SK-N-SH (cell line): ENCODE data around the gene PIK3CG. TPM values are rescaled to one million over a fixed set of nuclear protein-coding genes. Genes with fewer than 3 reads are reported as not detected.
"Not testable (repeated sequence)": the region's sequence is repeated elsewhere in the genome, so short reads cannot be mapped to it uniquely, and the experiment has no call there.

Source experiments
- CTCF ChIA-PET: fragments of 300-600, 350-600 bp; formaldehyde crosslinking; extraction: SDS; loops from one replicate; lab custom pipeline; 2021; lab: Yijun Ruan, JAX
- POLR2A ChIA-PET: fragments of 350-600 bp; sonication (Branson Sonifier 250); formaldehyde crosslinking; extraction: SDS; loops from one replicate; lab custom pipeline; 2020; ENCODE audit warnings: antibody characterized with exemption, inconsistent platforms; lab: Yijun Ruan, JAX
- DNase-seq: peaks from one replicate; pipeline ENCODE4 v3.0.0; 2012
- H2AFZ ChIP-seq: fragments of 200-600 bp; sonication (generic); 2 replicates; pipeline ENCODE4 v1.8.1; 2016; ENCODE audit warnings: antibody characterized with exemption, mild to moderate bottlenecking, low read depth
- H3F3A ChIP-seq: fragments of 200-600 bp; sonication (generic); replicated peaks from 2 replicates; pipeline ENCODE3; 2016; ENCODE audit warnings: antibody characterized with exemption, mild to moderate bottlenecking; ENCODE audit not compliant: insufficient read depth
- H3K27ac ChIP-seq, 2 experiments: fragments of 200-500 bp in 1 of 2; fragments of 200-600 bp in 1 of 2; sonication (Bioruptor generic) in 1 of 2; sonication (generic), shearing (Covaris generic) in 1 of 2; 2 replicates each; pipeline versions ENCODE4 v1.5.1 to v1.6.1; 2014 to 2016; ENCODE audit warnings: low read depth in 2 of 2, inconsistent platforms in 1 of 2, low read length in 1 of 2, mild to moderate bottlenecking in 1 of 2, mixed read lengths in 1 of 2
- H3K27me3 ChIP-seq: fragments of 200-600 bp; sonication (generic), shearing (Covaris generic); 2 replicates; pipeline ENCODE4 v1.6.1; 2016; ENCODE audit warnings: mixed run types; ENCODE audit not compliant: insufficient read depth
- H3K36me3 ChIP-seq, 2 experiments: fragments of 200-500 bp in 1 of 2; fragments of 200-600 bp in 1 of 2; sonication (Bioruptor generic) in 1 of 2; sonication (generic) in 1 of 2; replicated peaks in 1 of 2; 2 replicates each; pipeline versions ENCODE3 to v1.5.1; 2014 to 2016; ENCODE audit warnings: low read length in 1 of 2, mild to moderate bottlenecking in 1 of 2; ENCODE audit not compliant: insufficient read depth in 2 of 2, control insufficient read depth in 1 of 2
- H3K4me1 ChIP-seq, 2 experiments: fragments of 200-500 bp in 1 of 2; fragments of 200-600 bp in 1 of 2; sonication (Bioruptor generic) in 1 of 2; sonication (generic), shearing (Covaris generic) in 1 of 2; 2 replicates each; pipeline versions ENCODE4 v1.5.1 to v1.6.1; 2014 to 2016; ENCODE audit warnings: low read depth in 1 of 2, low read length in 1 of 2, mixed run types in 1 of 2; ENCODE audit not compliant: insufficient read depth in 2 of 2, control insufficient read depth in 1 of 2
- H3K4me2 ChIP-seq: fragments of 200-600 bp; sonication (generic), shearing (Covaris generic); 2 replicates; pipeline ENCODE4 v1.6.1; 2017; ENCODE audit warnings: mixed run types
- H3K4me3 ChIP-seq, 2 experiments: fragments of 200-500 bp in 1 of 2; fragments of 200-600 bp in 1 of 2; sonication (Bioruptor generic) in 1 of 2; sonication (generic), shearing (Covaris generic) in 1 of 2; 2 replicates each; pipeline versions ENCODE4 v1.5.1 to v1.8.1; 2014 to 2016; ENCODE audit warnings: low read depth in 2 of 2, inconsistent platforms in 1 of 2, low read length in 1 of 2, mild to moderate bottlenecking in 1 of 2, mixed read lengths in 1 of 2, moderate library complexity in 1 of 2
- H3K79me2 ChIP-seq: fragments of 200-600 bp; sonication (generic); 2 replicates; pipeline ENCODE4 v1.8.1; 2017; ENCODE audit warnings: mild to moderate bottlenecking; ENCODE audit not compliant: insufficient read depth
- H3K9ac ChIP-seq: fragments of 200-600 bp; sonication (generic); 2 replicates; pipeline ENCODE4 v1.6.1; 2017; ENCODE audit warnings: mixed run types
- H3K9me2 ChIP-seq: fragments of 200-600 bp; sonication (generic); 2 replicates; pipeline ENCODE4 v1.6.1; 2017; ENCODE audit warnings: mixed run types
- H3K9me3 ChIP-seq: fragments of 200-600 bp; sonication (generic); 2 replicates; pipeline ENCODE4 v1.6.1; 2017; ENCODE audit warnings: mixed run types, mild to moderate bottlenecking, moderate library complexity
- H4K20me1 ChIP-seq: fragments of 200-600 bp; sonication (generic); 2 replicates; pipeline ENCODE4 v1.6.1; 2017; ENCODE audit warnings: mild to moderate bottlenecking, mixed run types; ENCODE audit not compliant: insufficient read depth
- EP300 ChIP-seq, 2 experiments: IDR thresholded peaks; 2 replicates each; pipeline versions ENCODE4 v1.4.0 to v1.6.1; 2012; ENCODE audit warnings: borderline replicate concordance in 1 of 2, low read depth in 1 of 2, low read length in 1 of 2
- FOSL2 ChIP-seq: IDR thresholded peaks from 2 replicates; pipeline ENCODE4 v1.4.0; 2012; ENCODE audit warnings: low read depth, mild to moderate bottlenecking, moderate library complexity, borderline replicate concordance
- FOXJ3 ChIP-seq: sonication (generic); formaldehyde crosslinking; IDR thresholded peaks from 2 replicates; pipeline ENCODE4 v1.5.1; 2020; ENCODE audit warnings: mild to moderate bottlenecking, missing genetic modification reagents
- FOXM1 ChIP-seq: IDR thresholded peaks from 2 replicates; pipeline ENCODE4 v1.4.0; 2012; ENCODE audit warnings: low read depth, mild to moderate bottlenecking
- GABPA ChIP-seq: IDR thresholded peaks from 2 replicates; pipeline ENCODE4 v1.4.0; 2012; ENCODE audit warnings: low read depth, mild to moderate bottlenecking
- GATA2 ChIP-seq: sonication (generic); formaldehyde crosslinking; IDR thresholded peaks from 2 replicates; pipeline ENCODE4 v1.5.0; 2020; ENCODE audit warnings: mild to moderate bottlenecking, missing genetic modification reagents
- JUND ChIP-seq: IDR thresholded peaks from 2 replicates; pipeline ENCODE4 v1.4.0; 2012
- RAD21 ChIP-seq: IDR thresholded peaks from 2 replicates; pipeline ENCODE4 v1.6.1; 2012; ENCODE audit warnings: mild to moderate bottlenecking, low read length
- RFX5 ChIP-seq: IDR thresholded peaks from 2 replicates; pipeline ENCODE4 v1.6.1; 2012; ENCODE audit warnings: mild to moderate bottlenecking, improper control_type of control experiment, low read length
- RXRA ChIP-seq: IDR thresholded peaks from 2 replicates; pipeline ENCODE4 v1.4.0; 2012; ENCODE audit warnings: low read depth, mild to moderate bottlenecking, borderline replicate concordance
- SMC3 ChIP-seq: IDR thresholded peaks from 2 replicates; pipeline ENCODE4 v1.6.1; 2012; ENCODE audit warnings: low read depth, low read length, improper control_type of control experiment
- YY1 ChIP-seq: IDR thresholded peaks from 2 replicates; pipeline ENCODE4 v1.4.0; 2012; ENCODE audit warnings: low read depth, mild to moderate bottlenecking
- WGBS: methylation state at CpG from one replicate; pipeline ENCODE4 v1.1.6; 2017; ENCODE audit warnings: low lambda C conversion rate; 5-methylcytosine and 5-hydroxymethylcytosine counted together
- polyA plus RNA-seq, 3 experiments: library from polyadenylated mRNA; depleted of rRNA; stranded (reverse); fragments of >200 nt; gene quantifications; 2 replicates each; pipeline ENCODE4 v1.2.3, GENCODE V29; 2012
- TF ChIP-seq, protein P1 (sequence below): fragments of 200-600 bp; sonication (generic); IDR thresholded peaks from 2 replicates; pipeline ENCODE4 v1.6.1; 2017; ENCODE audit warnings: antibody characterized with exemption, mild to moderate bottlenecking, moderate library complexity
- TF ChIP-seq, protein P2 (sequence below): IDR thresholded peaks from 2 replicates; pipeline ENCODE4 v1.4.0; 2012; ENCODE audit warnings: low read depth, borderline replicate concordance
- TF ChIP-seq, protein P3 (sequence below): IDR thresholded peaks from 2 replicates; pipeline ENCODE4 v1.4.0; 2012; ENCODE audit warnings: low read depth

PIK3CG gene
- polyA plus RNA-seq, 1 of the 3 experiments (the other 2 are of a cell fraction) = not detected

DNA sequence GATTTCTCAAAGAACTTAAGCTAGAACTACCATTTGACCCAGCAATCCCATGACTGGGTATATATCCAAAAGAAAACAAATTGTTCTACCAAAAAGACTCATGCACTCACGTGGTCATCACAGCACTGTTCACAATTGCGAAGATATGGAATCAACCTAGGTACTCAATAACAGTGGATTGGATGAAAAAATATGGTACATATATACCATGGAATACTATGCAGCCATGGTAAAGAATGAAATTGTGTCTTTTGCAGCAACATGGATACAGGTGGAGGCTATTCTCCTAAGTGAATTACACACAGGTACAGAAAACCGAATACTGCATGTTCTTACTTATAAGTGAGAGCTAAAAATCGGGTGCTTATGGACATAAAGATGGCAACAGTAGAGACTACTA, 61.8 kb downstream of the PIK3CG start:
- ChIA-PET CTCF (no interaction called here), POLR2A (no interaction called here)
- DNase-seq = no peak
- Histone ChIP-seq H3K27ac (no peak overlapping the region), H4K20me1 (no peaks in the 10 kb centered on the region), H3K4me1 (no peaks in the 10 kb centered on the region), H3K79me2 (no peaks in the 10 kb centered on the region), H3K36me3 (no peaks in the 10 kb centered on the region), H3K9me2 (no peaks in the 10 kb centered on the region), H2AFZ (no peak overlapping the region), H3K9me3 (no peaks in the 10 kb centered on the region; the same call in 1 of the 2 replicates), H3F3A (no peaks in the 10 kb centered on the region), H3K4me2 (no peak overlapping the region), H3K27me3 (no peaks in the 10 kb centered on the region), H3K9ac (no peak overlapping the region), H3K4me3 (no peak overlapping the region)
- no peak for TF ChIP-seq RFX5
- TF ChIP-seq JUND = no peak
- TF ChIP-seq, protein P1, sequence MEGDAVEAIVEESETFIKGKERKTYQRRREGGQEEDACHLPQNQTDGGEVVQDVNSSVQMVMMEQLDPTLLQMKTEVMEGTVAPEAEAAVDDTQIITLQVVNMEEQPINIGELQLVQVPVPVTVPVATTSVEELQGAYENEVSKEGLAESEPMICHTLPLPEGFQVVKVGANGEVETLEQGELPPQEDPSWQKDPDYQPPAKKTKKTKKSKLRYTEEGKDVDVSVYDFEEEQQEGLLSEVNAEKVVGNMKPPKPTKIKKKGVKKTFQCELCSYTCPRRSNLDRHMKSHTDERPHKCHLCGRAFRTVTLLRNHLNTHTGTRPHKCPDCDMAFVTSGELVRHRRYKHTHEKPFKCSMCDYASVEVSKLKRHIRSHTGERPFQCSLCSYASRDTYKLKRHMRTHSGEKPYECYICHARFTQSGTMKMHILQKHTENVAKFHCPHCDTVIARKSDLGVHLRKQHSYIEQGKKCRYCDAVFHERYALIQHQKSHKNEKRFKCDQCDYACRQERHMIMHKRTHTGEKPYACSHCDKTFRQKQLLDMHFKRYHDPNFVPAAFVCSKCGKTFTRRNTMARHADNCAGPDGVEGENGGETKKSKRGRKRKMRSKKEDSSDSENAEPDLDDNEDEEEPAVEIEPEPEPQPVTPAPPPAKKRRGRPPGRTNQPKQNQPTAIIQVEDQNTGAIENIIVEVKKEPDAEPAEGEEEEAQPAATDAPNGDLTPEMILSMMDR = no peak
- no peak for TF ChIP-seq EP300 (IDR thresholded peaks at IDR 0.05; ENCODE audit: borderline replicate concordance in 1 of 2, low read depth in 1 of 2, low read length in 1 of 2)
- no peak for TF ChIP-seq RXRA
- TF ChIP-seq GABPA = no peak
- TF ChIP-seq FOSL2 = no peak
- TF ChIP-seq SMC3 = no peak
- no peak for TF ChIP-seq FOXJ3
- no peak for TF ChIP-seq RAD21
- TF ChIP-seq, protein P2, sequence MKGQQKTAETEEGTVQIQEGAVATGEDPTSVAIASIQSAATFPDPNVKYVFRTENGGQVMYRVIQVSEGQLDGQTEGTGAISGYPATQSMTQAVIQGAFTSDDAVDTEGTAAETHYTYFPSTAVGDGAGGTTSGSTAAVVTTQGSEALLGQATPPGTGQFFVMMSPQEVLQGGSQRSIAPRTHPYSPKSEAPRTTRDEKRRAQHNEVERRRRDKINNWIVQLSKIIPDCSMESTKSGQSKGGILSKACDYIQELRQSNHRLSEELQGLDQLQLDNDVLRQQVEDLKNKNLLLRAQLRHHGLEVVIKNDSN = no peak
- WGBS = 43% methylated on average over 4 of the region's 4 CpGs

DNA sequence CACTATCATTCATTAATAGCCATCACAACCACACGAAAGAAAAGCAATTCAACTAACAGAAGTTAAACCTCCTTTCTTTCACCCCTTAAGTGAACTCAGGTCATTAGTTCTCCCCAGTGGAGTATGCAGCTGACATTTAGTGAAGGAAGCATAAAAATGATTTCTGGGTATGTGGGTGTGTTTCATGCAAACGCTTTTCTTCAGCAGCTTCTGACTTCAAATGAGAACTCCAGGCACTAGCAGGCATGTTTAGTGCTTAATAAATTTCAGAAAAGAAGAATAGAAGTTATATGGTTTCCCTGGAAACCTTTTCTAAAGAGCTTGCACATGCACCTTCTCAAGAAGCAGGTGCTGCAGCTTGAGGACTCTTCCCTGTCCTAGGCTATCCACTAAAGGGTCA, 62.5 kb downstream of the PIK3CG start:
- H3K4me3 ChIP-seq = no peak overlapping the region
- H3K4me2 ChIP-seq = no peak overlapping the region
- no peak overlapping the region for H3K9ac ChIP-seq
- no peaks in the 10 kb centered on the region for H3K79me2 ChIP-seq
- H3K4me1 ChIP-seq = no peaks in the 10 kb centered on the region
- H3K27ac ChIP-seq = no peak overlapping the region
- TF ChIP-seq YY1 (no peak), FOXJ3 (no peak), FOXM1 (no peak), GATA2 (CRISPR knock-in tag) (no peak), RFX5 (no peak)
- TF ChIP-seq, protein P3, sequence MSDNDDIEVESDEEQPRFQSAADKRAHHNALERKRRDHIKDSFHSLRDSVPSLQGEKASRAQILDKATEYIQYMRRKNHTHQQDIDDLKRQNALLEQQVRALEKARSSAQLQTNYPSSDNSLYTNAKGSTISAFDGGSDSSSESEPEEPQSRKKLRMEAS = no peak
- POLR2A ChIA-PET = no interaction called here
- H3F3A ChIP-seq = no peaks in the 10 kb centered on the region
- H3K9me3 ChIP-seq = no peaks in the 10 kb centered on the region; the same call in 1 of the 2 replicates
- H3K9me2 ChIP-seq = no peaks in the 10 kb centered on the region
- DNase-seq = no peak
- CTCF ChIA-PET = no interaction called here
- H4K20me1 ChIP-seq = no peaks in the 10 kb centered on the region
- no peaks in the 10 kb centered on the region for H3K27me3 ChIP-seq
- H2AFZ ChIP-seq = no peak overlapping the region
- 31% methylated on average over 2 of the region's 2 CpGs for WGBS
- no peaks in the 10 kb centered on the region for H3K36me3 ChIP-seq

DNA sequence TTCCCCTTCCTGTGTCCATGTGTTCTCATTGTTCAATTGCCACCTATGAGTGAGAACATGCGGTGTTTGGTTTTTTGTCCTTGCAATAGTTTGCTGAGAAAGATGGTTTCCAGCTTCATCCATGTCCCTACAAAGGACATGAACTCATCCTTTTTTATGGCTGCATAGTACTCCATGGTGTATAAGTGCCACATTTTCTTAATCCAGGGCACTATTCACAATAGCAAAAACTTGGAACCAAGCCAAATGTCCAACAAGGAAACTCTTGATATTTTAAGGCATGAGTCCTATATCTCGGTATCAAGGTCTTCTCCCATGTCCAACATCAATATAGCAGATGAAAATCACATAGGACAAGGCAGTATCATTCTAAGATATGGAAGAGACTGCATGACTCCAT, 64.5 kb downstream of the PIK3CG start:
- CTCF ChIA-PET = interaction anchor here (0.8 to 1.2 kb wide), 2 partner anchors 22 to 137 kb away, joined by 3 read pairs; no protein-coding TSS in a partner anchor
- H4K20me1 ChIP-seq, H3K4me1 ChIP-seq, H3K27ac ChIP-seq, H3K79me2 ChIP-seq, H3K4me3 ChIP-seq, H3F3A ChIP-seq, H3K4me2 ChIP-seq, POLR2A ChIA-PET, H3K9me2 ChIP-seq, DNase-seq, H3K27me3 ChIP-seq, H3K9ac ChIP-seq, H3K9me3 ChIP-seq, H3K36me3 ChIP-seq, H2AFZ ChIP-seq: not testable (repeated sequence)
- WGBS = 90% methylated on average over 2 of the region's 2 CpGs
